H9 (cell line): ENCODE results near the gene ZSCAN5A. TPM values are rescaled to one million over a fixed set of nuclear protein-coding genes. Genes with fewer than 3 reads are reported as not detected.

Experiments
- DNase-seq: peaks from one replicate; pipeline ENCODE4 v3.0.0-alpha.2; 2017
- H2AFZ ChIP-seq: one replicate; pipeline ENCODE4 v1.6.1; 2013; ENCODE audit warnings: mild to moderate bottlenecking, low read length, control low read depth, moderate library complexity
- H2AK5ac ChIP-seq: 2 replicates; pipeline ENCODE4 v1.6.1; 2013; ENCODE audit warnings: low read length, control low read depth, mixed read lengths; ENCODE audit not compliant: insufficient read length
- H2BK120ac ChIP-seq: one replicate; pipeline ENCODE4 v1.6.1; 2013; ENCODE audit warnings: low read depth, mild to moderate bottlenecking, low read length, control low read depth, inconsistent platforms; ENCODE audit not compliant: poor library complexity, severe bottlenecking
- H2BK12ac ChIP-seq: 2 replicates; pipeline ENCODE4 v1.6.1; 2013; ENCODE audit warnings: low read length, control low read depth, mixed read lengths, low read depth; ENCODE audit not compliant: insufficient read length
- H2BK15ac ChIP-seq: 2 replicates; pipeline ENCODE4 v1.6.1; 2013; ENCODE audit warnings: low read depth, low read length, control low read depth
- H2BK20ac ChIP-seq: one replicate; pipeline ENCODE4 v1.6.1; 2013; ENCODE audit warnings: low read depth, mild to moderate bottlenecking, low read length, control low read depth, inconsistent platforms; ENCODE audit not compliant: poor library complexity, severe bottlenecking
- H2BK5ac ChIP-seq: 2 replicates; pipeline ENCODE4 v1.6.1; 2013; ENCODE audit warnings: low read length, control low read depth, mixed read lengths; ENCODE audit not compliant: insufficient read length
- H3K14ac ChIP-seq: 2 replicates; pipeline ENCODE4 v1.6.1; 2013; ENCODE audit warnings: low read length, control low read depth; ENCODE audit not compliant: insufficient read depth
- H3K18ac ChIP-seq: 2 replicates; pipeline ENCODE4 v1.6.1; 2013; ENCODE audit warnings: low read depth, mild to moderate bottlenecking, mixed read lengths, low read length, control low read depth; ENCODE audit not compliant: insufficient read length
- H3K23ac ChIP-seq: 2 replicates; pipeline ENCODE4 v1.6.1; 2013; ENCODE audit warnings: low read length, control low read depth, mixed read lengths, low read depth; ENCODE audit not compliant: insufficient read length
- H3K23me2 ChIP-seq: 2 replicates; pipeline ENCODE4 v1.6.1; 2013; ENCODE audit warnings: low read depth, mild to moderate bottlenecking, mixed read lengths, low read length, control low read depth; ENCODE audit not compliant: insufficient read length, poor library complexity, severe bottlenecking
- H3K27ac ChIP-seq: 2 replicates; pipeline ENCODE4 v1.5.1; 2013; ENCODE audit warnings: low read length, control low read depth, mixed read lengths, low read depth; ENCODE audit not compliant: insufficient read length
- H3K27me3 ChIP-seq: 2 replicates; pipeline ENCODE4 v1.6.1; 2013; ENCODE audit warnings: low read length, control low read depth, inconsistent platforms; ENCODE audit not compliant: insufficient read depth
- H3K4ac ChIP-seq: 2 replicates; pipeline ENCODE4 v1.6.1; 2013; ENCODE audit warnings: low read depth, mild to moderate bottlenecking, control low read depth, inconsistent platforms, low read length, moderate library complexity
- H3K4me1 ChIP-seq: 2 replicates; pipeline ENCODE4 v1.6.1; 2013; ENCODE audit warnings: low read length, control low read depth, inconsistent platforms; ENCODE audit not compliant: insufficient read depth
- H3K4me2 ChIP-seq: 2 replicates; pipeline ENCODE4 v1.6.1; 2013; ENCODE audit warnings: low read length, control low read depth, mixed read lengths; ENCODE audit not compliant: insufficient read length, insufficient read depth
- H3K56ac ChIP-seq: 2 replicates; pipeline ENCODE4 v1.6.1; 2013; ENCODE audit warnings: low read depth, mild to moderate bottlenecking, mixed read lengths, low read length, control low read depth; ENCODE audit not compliant: insufficient read length
- H3K79me1 ChIP-seq: 2 replicates; pipeline ENCODE4 v1.6.1; 2013; ENCODE audit warnings: low read depth, mild to moderate bottlenecking, moderate library complexity, low read length, control low read depth, inconsistent platforms; ENCODE audit not compliant: insufficient read depth, poor library complexity, severe bottlenecking
- H3K79me2 ChIP-seq: 2 replicates; pipeline ENCODE4 v1.6.1; 2013; ENCODE audit warnings: low read length, control low read depth, inconsistent platforms; ENCODE audit not compliant: insufficient read depth
- H3K9ac ChIP-seq: 2 replicates; pipeline ENCODE4 v1.6.1; 2013; ENCODE audit warnings: low read length, control low read depth, mixed read lengths; ENCODE audit not compliant: insufficient read length; ENCODE audit errors: extremely low read depth
- H3K9me3 ChIP-seq: one replicate; pipeline ENCODE4 v1.6.1; 2013; ENCODE audit warnings: low read depth, low read length, inconsistent platforms; ENCODE audit not compliant: control insufficient read depth
- H3T11ph ChIP-seq: one replicate; pipeline ENCODE4 v1.6.1; 2013; ENCODE audit warnings: mild to moderate bottlenecking, low read length, control low read depth, inconsistent platforms
- H4K20me1 ChIP-seq: one replicate; pipeline ENCODE4 v1.6.1; 2013; ENCODE audit not compliant: control insufficient read depth, insufficient read length, insufficient read depth
- H4K5ac ChIP-seq: 2 replicates; pipeline ENCODE4 v1.6.1; 2013; ENCODE audit warnings: low read depth, mild to moderate bottlenecking, mixed read lengths, low read length, control low read depth; ENCODE audit not compliant: insufficient read length
- H4K8ac ChIP-seq: replicated peaks from 2 replicates; pipeline ENCODE4 v1.6.1; 2013; ENCODE audit warnings: low read length, control low read depth, mixed read lengths, low read depth; ENCODE audit not compliant: insufficient read length
- H4K91ac ChIP-seq: 2 replicates; pipeline ENCODE4 v1.6.1; 2013; ENCODE audit warnings: low read depth, mild to moderate bottlenecking, moderate library complexity, mixed read lengths, low read length, control low read depth; ENCODE audit not compliant: insufficient read length
- H3K27ac Mint-ChIP-seq, 3 experiments: 2 replicates in 2 of 3; 3 replicates in 1 of 3; pipeline ENCODE4 v1.8.0; 2020 to 2021; ENCODE audit warnings: mixed read lengths in 3 of 3, mild to moderate bottlenecking in 1 of 3, moderate library complexity in 1 of 3
- H3K27me3 Mint-ChIP-seq: 2 replicates; pipeline ENCODE4 v1.8.0; 2021; ENCODE audit warnings: low read depth, mild to moderate bottlenecking, moderate library complexity, mixed read lengths
- H3K36me3 Mint-ChIP-seq, 3 experiments: 2 replicates in 2 of 3; 3 replicates in 1 of 3; pipeline ENCODE4 v1.8.0; 2020 to 2021; ENCODE audit warnings: low read depth in 3 of 3, mixed read lengths in 3 of 3; ENCODE audit not compliant: insufficient read depth in 1 of 3
- H3K4me1 Mint-ChIP-seq, 2 experiments: 2 replicates each; pipeline ENCODE4 v1.8.0; 2020; ENCODE audit warnings: mixed read lengths in 2 of 2
- H3K4me3 Mint-ChIP-seq, 2 experiments: 2 replicates in 1 of 2; 3 replicates in 1 of 2; pipeline ENCODE4 v1.8.0; 2020 to 2021; ENCODE audit warnings: mild to moderate bottlenecking in 2 of 2, mixed read lengths in 2 of 2, moderate library complexity in 1 of 2
- H3K9me3 Mint-ChIP-seq, 2 experiments: 2 replicates in 1 of 2; 3 replicates in 1 of 2; pipeline ENCODE4 v1.8.0; 2020; ENCODE audit warnings: mild to moderate bottlenecking in 2 of 2, mixed read lengths in 2 of 2, moderate library complexity in 1 of 2
- WGBS: extraction: QIAGEN DNeasy Blood & Tissue Kit; methylation state at CpG from one replicate; pipeline ENCODE4 v1.1.7; 2013; ENCODE audit warnings: missing lambda C conversion rate, low lambda C conversion rate, mixed read lengths; ENCODE audit not compliant: insufficient read length; ENCODE audit errors: extremely low coverage; 5-methylcytosine and 5-hydroxymethylcytosine counted together
- total RNA-seq: library from RNA; stranded (reverse); gene quantifications from 2 replicates; pipeline ENCODE4 v1.2.1, GENCODE V29; 2021
- TF ChIP-seq, protein P1 (sequence below): fragments of 200-600 bp; sonication (generic); conservative IDR thresholded peaks from 3 replicates; pipeline ENCODE4 v1.8.0; 2021; ENCODE audit warnings: antibody characterized with exemption, mild to moderate bottlenecking

The ZSCAN5A gene
- total RNA-seq, 1 experiment from 2014 or later = 12.5 TPM

DNA sequence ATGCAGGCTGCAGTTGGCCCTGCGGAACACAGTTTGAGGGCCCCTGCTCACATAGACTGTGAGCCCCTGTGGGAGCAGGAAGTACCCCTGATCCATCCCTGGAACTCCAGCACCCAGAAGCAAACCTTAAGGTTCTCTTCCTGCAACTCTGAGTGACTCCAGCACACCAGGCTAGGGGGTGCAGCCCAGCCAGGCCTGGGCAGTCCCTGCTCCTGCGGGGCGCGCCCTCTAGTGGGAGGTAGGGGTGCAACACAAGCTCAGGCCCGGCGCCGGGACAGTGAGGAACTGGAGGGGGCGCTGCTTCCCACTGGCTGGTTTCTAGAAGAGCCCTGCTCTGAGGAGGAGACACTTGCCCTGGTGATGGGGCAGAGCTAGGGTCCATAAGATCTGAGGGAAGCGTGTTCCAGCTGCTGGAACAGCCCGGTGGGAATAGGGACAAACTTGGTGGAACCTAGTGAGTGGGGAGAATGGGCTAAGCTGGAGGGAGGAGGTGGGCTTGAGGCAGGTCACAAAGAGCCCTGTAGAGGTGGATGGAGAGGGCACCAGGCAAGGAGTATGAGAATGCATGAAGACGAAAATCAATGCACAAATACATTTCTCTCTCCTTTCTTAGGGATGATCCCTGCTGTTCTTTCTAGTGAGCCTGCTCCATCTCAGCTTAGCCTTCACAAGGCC lies 5.0 kb downstream of the ZSCAN5A start:
- Histone ChIP-seq H3K23me2 (peaks cover 4% of the 10 kb centered on the region), H4K91ac (no peak overlapping the region), H3K27me3 (no peaks in the 10 kb centered on the region), H3K79me2 (no peaks in the 10 kb centered on the region), H4K8ac (no peak overlapping the region), H2BK20ac (no peak overlapping the region), H2BK12ac (no peak overlapping the region), H2AK5ac (no peak overlapping the region), H2AFZ (no peak overlapping the region), H3K56ac (no peak overlapping the region), H3K4me2 (no peak overlapping the region), H3K9ac (no peak overlapping the region), H3K79me1 (no peaks in the 10 kb centered on the region), H2BK15ac (no peak overlapping the region), H2BK120ac (no peak overlapping the region), H3K23ac (no peak overlapping the region), H4K20me1 (no peaks in the 10 kb centered on the region), H3T11ph (no peak overlapping the region), H3K18ac (no peak overlapping the region), H2BK5ac (no peak overlapping the region), H3K4ac (no peak overlapping the region), H4K5ac (no peak overlapping the region), H3K14ac (no peak overlapping the region), H3K27ac (no peak overlapping the region), H3K4me1 (no peaks in the 10 kb centered on the region), H3K9me3 (no peaks in the 10 kb centered on the region)
- Mint-ChIP-seq H3K36me3 (peaks cover 6 to 16% (median 7%) of the 10 kb centered on the region in 3 experiments; a peak in 6 of 7 replicates), H3K4me3 (peak overlapping the region in 1 of 2 experiments; percentile 51; a peak in 1 of 5 replicates), H3K4me1 (peaks cover 5 to 8% of the 10 kb centered on the region in 2 experiments), H3K27ac (no peak overlapping the region), H3K9me3 (peaks cover 2 to 3% of the 10 kb centered on the region in 2 experiments; a peak in 3 of 5 replicates), H3K27me3 (no peaks in the 10 kb centered on the region)
- DNase-seq = peak; percentile 85
- no CpG with 5 or more reads among the region's 11 CpGs for WGBS
- TF ChIP-seq, protein P1, sequence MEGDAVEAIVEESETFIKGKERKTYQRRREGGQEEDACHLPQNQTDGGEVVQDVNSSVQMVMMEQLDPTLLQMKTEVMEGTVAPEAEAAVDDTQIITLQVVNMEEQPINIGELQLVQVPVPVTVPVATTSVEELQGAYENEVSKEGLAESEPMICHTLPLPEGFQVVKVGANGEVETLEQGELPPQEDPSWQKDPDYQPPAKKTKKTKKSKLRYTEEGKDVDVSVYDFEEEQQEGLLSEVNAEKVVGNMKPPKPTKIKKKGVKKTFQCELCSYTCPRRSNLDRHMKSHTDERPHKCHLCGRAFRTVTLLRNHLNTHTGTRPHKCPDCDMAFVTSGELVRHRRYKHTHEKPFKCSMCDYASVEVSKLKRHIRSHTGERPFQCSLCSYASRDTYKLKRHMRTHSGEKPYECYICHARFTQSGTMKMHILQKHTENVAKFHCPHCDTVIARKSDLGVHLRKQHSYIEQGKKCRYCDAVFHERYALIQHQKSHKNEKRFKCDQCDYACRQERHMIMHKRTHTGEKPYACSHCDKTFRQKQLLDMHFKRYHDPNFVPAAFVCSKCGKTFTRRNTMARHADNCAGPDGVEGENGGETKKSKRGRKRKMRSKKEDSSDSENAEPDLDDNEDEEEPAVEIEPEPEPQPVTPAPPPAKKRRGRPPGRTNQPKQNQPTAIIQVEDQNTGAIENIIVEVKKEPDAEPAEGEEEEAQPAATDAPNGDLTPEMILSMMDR = peak; percentile 99
